Renal cortical epithelial cell (primary cell): ENCODE data around the gene RNF40. TPM values are rescaled to one million over a fixed set of nuclear protein-coding genes. Genes with fewer than 3 reads are reported as not detected.
"Not testable (repeated sequence)": the region's sequence is repeated elsewhere in the genome, so short reads cannot be mapped to it uniquely, and the experiment has no call there.

Experiments
- DNase-seq: peaks from one replicate; pipeline ENCODE4 v3.0.0-alpha.2; 2011; ENCODE audit warnings: low read depth
- total RNA-seq: library from RNA; depleted of rRNA; stranded (reverse); fragments of >200 nt; gene quantifications from 2 replicates; pipeline ENCODE4 v1.2.3, GENCODE V29; 2014

The RNF40 gene
- total RNA-seq, 1 donor from 2014 or later = 108 TPM

DNA sequence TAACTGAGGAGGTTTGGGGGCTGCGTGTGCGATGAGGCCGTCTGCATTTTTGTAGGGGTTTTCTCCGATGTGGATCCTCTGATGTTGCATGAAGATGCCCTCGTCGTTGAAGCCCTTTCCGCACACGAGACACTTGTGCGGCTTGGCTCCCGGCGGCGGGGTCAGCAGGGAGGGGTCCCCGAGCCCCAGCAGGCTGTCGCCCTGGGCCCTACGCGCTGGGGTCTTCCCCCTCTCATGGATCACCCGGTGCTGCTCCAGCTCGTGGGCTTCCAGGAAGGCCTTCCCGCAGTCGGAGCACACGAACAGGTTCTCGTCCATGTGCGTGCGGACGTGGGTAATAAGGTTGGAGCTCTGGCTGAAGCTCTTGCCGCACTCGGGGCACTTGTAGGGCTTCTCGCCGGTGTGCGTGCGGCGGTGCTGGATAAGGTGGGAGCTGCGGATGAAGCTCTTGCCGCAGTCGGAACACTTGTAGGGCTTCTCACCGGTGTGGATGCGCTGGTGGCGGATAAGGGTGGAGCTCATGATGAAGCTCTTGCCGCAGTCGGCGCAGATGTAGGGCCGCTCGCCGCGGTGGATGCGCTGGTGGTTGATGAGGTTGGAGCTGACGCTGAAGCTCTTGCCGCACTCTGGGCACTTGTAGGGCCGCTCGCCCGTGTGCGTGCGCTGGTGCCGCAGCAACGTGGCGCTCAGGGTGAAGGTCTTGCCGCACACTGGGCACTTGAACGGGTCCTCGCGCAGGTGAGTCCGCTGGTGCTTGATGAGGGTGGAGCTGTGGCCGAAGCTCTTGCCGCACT is 20.6 kb downstream of the RNF40 start:
- no peak for DNase-seq

DNA sequence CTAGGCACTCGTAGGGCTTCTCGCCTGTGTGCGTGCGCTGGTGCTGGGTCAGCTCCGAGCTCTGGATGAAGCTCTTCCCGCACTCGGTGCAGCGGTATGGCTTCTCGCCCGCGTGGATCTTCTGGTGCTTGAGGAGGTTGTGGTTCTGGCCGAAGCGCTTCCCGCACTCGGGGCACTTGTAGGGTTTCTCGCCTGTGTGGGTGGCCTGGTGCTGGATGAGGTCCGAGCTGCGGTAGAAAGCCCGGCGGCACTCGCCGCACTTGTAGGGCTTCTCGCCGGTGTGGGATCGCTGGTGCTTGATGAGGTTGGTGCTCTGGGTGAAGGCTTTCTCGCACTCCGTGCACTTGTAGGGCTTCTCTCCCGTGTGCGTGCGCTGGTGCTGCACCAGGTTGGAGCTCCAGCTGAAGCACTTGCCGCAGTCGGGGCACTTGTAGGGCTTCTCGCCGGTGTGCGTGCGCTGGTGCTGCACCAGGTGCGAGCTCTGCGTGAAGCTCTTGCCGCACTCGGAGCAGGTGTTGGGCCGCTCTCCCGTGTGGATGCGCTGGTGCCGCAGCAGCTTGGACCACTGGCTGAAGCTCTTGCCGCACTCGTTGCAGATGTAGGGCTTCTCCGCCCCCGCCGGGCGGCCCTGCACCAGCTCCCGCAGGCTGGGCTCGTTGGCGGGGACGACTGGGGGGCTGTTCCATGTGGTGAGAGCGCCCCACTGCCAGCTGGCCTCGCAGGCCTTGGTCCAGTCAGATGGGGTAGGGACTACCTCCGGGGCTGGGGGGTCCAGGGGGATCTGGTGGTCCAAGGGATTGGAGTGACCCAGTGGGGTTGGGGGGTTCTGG is 21.4 kb downstream of the RNF40 start:
- DNase-seq = no peak

DNA sequence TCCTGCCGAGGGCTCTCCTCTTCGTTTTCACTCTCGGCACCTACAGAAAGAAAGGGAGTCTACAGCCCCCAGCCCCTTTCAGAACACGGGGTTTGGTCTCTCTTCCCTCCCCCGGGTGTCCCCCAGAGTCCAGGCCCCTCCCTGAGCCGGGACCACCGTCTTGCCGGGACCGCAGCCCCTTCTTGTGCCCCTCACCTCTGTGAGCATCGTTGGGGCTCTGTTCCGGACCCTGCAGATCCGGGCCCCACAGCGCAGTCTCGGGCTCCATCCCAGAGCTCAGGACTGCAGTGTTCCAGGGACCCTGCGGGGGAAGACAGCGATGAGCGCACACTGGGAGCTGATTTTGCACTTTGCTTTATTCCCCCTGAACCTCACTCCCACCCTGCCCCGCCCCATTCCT is 22.1 kb downstream of the RNF40 start:
- no peak for DNase-seq

DNA sequence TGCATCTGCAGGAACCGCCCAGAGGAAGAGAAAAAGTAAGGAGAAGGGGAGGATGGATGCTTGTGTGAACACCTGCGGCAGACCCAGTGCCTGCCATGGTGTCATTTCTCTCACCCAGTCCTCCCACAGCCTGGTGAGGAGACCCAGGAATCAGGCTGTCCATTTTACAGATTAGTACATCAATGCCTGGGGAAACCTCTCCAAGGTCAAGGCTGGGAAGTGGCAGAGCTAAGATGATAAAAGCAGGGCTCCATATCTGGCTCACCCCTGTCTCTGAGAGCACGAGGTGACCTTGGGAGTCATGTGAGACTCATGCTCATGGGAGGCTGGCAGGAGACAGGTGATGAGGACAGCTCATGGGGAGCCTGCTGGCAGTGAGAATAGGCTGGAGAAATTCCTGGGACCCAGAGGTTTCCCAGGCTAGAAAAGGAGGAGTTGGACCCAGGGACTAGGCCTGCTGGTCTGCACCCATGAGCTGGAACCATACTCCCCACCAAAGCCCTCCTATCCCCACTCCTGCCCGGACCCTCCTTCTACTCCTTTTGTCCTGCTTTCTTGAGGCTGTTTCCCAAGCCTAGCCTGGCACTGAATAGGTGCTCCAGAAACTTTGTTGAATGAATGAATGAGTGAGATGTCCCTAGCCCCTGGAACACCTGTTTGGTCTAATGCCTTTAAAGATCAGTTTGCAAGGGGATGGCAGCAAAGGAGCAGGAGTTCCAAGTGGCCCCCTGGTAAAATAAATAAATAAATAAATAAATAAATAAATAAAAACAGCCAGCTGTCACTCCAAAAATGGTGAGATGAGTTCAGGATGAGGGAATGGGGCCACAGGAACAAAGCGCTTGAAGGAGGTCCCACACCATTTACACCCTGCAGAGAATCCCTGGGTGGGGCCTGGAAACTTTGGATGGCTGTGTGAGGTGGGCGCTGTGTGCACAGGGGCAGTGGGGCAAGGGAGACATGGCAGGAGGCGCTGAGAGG is 23.3 kb downstream of the RNF40 start:
- no peak for DNase-seq

DNA sequence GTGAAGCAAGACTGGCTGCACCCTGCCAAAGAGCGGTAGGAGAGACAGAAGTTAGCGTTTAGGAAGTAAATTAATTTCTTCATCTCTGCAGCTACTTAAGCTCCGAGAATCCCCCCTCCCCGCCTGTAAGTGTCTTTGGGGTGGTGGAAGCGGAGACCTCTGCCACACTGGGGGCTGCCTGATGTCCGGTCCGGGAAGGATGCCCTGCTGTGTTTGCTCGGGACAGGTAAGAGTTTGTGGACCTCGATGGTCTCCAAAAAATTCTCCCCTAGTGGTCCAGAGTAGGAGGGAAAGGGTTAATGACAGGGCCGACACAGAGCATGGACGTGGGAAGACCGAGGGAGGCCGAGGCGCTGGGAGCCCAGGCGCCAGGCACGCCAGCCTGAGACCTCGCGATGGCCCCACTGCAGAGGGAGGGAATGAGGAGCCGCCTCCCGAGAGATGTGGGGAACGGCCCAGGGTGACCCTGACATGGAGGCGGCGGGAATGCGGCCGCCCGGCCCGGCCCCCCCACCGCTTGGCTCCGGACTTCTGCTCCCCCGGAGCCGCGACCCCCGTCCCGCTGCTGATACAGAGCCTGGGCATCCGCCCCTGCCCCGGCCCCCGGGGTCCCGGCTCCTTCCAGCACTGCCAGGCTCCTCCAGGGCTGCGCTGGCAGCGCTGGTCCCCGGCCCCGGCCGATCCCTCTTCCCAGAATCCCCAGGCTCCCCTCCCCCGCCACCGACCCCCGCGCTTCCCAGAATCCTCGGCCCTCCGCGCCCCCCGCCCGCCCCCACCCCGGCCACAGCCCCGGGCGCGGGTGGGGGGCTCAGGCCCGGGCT is 24.2 kb downstream of the RNF40 start:
- no peak for DNase-seq

DNA sequence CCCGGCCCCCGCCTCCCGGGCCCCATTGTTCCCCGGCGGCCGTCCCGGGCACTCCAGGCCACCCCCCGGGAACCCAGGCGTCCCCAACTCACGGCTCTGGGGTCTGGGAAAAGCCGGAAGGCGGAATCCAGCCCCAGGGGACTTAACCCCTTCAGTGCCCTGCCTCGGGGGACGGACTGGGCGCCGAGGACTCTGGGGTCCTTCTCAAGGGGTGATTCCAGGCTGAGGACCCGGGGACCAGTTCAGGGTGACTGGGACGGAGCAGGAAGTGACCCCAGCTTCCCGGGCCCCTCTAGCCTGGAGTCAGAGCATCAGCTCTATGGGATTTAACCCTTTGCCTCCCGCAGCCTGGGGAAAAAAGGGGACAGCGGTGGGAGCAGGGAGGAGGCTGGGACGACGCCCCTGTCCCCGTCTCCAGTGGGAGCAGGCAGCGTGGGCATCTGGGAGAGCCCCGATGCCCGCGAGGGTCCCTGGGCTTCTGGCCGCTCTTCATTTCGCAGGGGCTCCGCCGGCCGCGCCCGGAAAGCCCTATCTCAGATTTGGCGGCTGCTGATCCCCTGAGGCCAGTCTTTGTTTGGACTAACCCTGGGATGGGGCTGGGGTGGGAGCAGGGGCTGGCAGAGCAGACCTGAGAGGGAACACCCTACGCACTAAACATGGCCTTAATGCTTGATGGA is 25.0 kb downstream of the RNF40 start, which contains the start of gene ZNF629:
TSS of gene ZNF629 (minus strand) at position 270 of the 677 bp plus-strand sequence. CDS start 2,723 bp downstream, outside the sequence.
- no peak for DNase-seq

DNA sequence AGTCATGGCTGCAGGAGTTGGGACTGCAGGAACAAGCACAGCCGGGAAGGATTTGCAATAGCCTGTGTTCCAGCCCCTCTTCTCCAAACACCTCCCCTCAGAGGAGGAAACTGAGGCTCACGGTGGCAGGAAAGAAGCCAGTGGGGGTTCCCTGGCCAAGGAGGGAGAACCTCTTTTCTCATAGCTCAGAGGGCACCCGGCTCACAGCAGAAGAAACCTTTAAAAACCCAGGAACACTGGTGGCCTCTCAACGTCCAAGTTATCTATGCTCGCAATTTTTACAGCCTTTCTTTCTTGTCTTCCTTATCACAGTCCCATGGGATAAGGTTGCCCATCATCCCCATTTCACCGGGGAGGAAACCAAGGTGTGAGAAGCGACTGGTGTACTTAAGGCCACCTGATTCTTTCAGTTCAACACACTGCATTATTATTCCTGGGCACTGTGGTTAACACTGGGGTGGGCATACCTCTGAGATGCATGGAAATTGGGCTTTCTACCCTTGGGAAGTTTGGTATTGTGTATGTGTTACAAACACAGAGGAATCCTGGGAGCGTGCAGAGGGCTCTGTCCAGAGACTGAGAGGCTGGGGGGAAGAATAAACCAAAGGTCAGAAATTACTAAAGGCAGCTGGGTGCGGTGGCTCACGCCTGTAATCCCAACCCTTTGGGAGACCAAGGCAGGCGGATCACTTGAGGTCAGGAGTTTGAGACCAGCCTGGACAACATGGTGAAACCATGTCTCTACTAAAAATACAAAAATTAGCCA is 25.7 kb downstream of the RNF40 start:
- DNase-seq = no peak

DNA sequence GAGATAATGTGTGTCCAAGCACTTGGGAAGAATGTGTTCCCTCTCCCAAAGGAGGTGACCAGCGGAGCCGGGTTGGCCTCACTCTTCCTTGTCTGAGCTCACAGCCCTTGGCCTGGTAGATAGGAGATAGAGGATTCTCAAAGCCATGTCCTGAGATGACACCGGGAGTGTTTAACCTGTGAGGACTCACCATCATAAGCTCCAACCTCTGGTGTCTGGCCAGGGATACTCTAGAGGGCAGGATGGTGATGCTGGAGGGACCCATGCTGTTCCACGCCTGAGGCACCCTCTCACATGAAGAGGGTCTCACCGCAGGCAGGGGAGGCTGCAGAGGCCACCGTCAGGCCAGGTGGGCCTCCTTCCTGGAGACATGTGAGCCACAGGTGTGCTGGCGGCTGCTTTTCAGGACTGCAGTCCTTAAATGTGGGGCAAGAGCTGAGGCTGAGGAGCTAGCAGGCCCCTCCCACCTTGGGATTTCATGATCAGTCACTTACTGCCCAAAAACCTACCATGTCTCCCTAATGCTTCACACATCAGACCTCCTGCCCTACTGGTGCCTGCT is 31.5 kb downstream of the RNF40 start:
- no peak for DNase-seq

DNA sequence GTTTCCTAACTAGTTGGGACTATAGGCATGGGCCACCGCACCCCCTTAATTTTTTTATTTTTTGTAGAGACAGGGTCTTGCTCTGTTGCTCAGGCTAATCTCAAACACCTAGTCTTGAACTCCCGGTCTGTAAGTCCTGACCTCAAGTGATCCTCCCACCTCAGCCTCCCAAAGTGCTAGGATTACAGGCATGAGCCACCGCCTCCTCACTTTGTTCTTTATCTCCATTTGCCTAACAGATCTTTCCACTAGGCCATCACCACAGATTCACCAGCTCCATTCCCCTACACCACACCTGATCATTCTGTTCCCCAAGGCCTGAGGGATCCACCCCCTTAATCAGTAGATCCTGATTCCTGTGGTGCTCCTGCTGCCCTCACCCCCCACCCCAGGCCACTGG is 32.5 kb downstream of the RNF40 start:
- DNase-seq = no peak

DNA sequence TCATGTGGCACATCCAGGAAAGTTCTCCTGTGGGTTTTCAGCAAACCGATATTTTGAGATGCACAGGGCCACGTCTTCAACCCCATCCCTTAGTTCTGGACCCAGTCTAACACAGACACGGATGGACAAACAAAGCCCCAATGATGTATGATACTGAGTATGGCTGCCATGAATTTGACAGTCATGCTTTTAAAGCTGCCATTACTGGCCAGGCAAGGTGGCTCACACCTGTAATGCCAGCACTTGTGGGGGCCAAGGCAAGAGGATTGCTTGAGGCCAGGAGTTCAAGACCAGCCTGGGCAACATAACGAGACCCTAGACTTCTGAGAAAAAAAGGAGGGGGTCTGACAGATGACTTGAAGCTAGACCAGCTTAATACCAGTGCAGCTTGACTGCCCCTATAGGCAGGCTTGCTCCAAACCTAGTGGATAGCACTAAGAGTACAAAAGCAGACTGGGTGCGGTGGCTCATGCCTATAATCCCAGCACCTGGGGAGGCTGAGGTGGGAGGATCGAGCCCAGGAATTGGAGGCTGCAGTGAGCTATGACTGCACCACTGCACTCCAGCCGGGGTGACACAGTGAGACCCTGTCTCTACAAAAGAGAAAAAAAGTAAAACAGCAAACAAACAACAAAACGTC is 35.7 kb downstream of the RNF40 start:
- no peak for DNase-seq

DNA sequence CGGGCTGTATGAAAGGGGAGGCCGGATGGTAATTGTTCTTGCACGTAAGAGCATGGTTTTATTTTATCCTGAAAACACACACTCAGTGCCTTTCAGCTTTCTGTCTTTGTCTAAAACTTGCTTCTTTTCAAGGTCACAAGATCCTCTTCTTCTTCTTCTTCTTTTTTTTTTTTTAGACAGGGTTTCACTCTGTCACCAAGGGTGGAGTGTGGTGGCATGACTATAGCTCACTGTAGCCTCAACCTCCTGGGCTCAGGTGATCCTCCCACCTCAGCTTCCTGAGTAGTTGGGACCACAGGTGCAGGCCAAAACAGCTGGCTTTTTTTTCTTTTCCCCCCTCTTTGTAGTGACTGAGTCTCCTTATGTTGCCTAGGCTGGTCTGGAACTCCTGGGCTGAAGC is 40.8 kb downstream of the RNF40 start:
- no peak for DNase-seq

DNA sequence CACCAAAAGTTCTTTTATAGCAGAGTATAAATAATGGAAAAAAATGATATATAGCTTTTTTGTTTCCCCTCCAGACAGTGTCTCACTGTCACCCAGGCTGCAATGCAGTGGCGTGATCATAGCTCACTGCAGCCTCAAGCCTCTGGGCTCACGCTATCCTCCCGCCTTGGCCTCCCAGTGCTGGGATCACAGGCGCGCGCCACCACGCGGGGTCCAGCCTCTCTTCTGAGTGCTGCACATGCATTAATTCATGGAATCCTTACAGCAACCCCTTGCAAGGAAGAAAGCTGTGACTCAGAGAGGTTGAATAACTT is 42.9 kb downstream of the RNF40 start:
- no peak for DNase-seq

DNA sequence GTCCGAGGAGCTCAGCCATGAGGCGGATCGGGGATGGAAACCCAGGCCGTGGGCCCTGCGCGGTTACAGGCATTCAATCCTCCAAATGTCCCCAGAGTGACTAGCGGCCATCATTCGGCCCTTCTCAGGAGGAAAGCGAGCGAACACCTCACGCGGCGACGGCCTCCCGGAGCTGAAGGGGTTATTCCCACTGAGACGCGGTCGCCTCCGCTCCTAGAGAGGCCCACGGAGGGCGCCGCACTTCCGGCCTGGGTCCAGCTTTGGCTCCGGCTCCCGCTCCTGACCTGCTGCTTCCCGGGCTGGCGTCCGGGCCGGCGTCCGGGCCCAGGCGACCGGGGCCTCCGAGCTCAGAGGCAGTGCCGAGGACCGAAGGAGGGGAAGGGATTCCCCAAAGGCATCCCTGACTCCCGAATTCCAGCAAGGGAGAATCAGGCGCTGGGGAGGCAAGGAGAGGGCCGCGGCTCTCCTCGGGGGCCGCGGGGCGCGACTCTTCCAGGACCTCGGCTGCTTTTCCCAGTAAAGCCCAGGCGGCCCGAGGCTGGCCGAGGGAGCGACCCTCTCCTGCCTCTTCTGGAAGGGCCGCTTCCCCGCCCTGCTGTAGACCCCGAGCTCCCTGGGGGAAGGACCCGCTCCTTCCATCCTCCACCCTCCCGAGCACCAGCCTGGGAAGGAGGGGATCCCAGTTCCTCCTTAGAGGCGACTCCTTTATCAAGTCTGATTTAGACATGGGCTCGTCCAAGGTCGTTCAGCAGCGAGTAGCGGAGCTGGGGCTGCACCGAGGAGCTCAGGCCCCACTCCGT is 43.4 kb downstream of the RNF40 start:
- DNase-seq = peak; percentile 53

DNA sequence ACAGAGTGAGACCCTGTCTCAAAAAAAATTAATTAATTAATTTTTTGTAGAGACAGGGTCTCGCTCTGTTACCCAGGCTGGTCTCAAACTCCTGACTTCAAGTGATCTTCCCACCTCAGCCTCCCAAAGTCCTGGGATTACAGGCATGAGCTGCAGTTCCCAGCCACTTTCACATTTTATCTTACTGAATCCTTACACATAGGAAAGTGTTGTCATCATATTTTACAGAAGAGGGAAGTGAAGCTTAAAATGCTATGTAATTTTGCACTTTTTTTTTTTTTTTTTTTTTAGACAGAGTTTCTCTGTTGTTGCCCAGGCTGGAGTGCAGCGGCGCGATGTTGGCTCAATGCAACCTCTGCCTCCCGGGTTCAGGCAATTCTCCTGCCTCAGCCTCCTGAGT is 46.0 kb downstream of the RNF40 start:
- no peak for DNase-seq

DNA sequence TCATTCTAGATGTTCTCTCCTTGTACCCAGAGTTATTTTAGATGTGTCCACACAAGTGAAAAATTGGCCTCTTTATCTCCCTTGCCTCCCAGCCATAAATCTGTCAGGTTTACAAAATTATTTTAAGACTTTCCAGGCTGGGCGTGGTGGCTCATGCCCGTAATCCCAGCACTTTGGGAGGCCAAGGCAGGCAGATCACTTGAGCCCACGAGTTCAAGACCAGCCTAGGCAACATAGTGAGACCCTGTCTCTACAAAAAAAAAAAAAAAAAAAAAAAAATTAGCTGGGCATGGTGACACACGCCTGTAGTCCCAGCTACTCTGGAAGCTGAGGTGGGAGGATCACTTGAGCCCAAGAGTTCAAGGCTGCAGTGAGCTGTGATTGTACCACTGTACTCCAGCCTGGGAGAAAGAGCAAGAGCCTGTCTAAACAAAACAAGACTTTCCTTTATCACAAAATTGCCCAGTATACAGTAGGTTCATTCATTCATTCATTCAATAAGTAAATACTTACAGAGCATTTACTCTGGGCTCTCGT is 46.8 kb downstream of the RNF40 start:
- not testable (repeated sequence) for DNase-seq

DNA sequence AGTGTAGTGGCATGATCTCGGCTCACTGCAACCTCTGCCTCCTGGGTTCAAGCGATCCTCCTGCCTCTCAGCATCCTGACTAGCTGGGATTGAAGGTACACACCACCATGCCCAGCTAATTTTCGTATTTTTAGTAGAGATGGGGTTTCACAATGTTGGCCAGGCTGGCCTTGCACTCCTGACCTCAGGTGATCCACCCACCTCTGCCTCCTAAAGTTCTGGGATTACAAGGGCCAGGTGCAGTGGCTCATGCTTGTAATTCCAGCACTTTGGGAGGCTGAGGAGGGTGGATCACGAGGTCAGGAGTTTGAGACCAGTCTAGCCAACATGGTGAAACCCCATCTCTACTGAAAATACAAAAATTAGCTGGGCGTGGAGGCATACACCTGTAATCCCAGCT is 47.6 kb downstream of the RNF40 start:
- DNase-seq = not testable (repeated sequence)

DNA sequence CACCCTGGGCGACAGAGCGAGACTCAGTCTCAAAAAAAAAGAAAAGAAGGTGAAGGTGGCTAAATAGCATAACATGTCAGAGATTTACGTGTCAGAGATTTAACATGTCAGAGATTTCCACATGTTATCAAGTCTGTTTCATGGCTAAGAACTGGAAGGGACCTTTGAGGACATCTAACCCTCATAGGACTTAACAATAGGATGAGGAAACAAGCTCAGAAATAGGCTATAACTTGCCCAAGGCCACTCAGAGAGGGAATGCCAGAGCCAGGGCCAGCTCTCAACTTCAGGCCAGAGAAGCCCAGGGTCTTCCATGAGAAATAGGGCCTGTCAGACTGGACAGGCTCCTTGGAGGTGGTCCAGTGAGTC is 51.7 kb downstream of the RNF40 start:
- DNase-seq = peak; percentile 30

DNA sequence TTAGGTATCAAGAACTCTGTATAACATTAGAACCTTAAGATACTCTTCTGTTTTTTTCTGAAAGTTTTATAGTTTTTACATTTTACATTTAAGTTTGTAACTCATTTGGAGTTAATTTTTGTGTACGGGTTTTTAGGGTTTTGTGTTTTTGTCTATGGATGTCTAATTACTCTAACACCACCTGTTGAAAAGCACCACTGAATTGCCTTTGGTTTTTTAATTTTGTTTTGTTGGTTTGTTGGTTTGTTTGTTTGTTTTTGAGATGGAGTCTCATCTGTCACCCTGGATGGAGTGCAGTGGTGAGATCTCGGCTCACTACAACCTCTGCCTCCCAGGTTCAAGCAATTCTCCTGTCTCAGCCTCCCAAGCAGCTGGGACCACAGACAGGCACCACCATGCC is 54.6 kb downstream of the RNF40 start:
- DNase-seq = no peak
